Activated CD8-positive, alpha-beta memory T cell treated with anti-CD3 and anti-CD28 coated beads, Interleukin-2, amount 10 ng/mL, durations not matched to agents 7 days and 5 days (primary cell): ENCODE results near the gene AUTS2. TPM values are rescaled to one million over a fixed set of nuclear protein-coding genes. Genes with fewer than 3 reads are reported as not detected.

Experiments used
- ATAC-seq: fragments of 150-1000 bp; cut with Tn5 transposase; one replicate; pipeline ENCODE4 v1.10.0; 2021; ENCODE audit warnings: moderate library complexity
- CTCF ChIA-PET: fragments of 350-600 bp; sonication (Branson Sonifier 250); formaldehyde crosslinking; loops from one replicate; lab custom pipeline; 2021; ENCODE audit warnings: antibody characterized with exemption; lab: Charles Lee
- DNase-seq: peaks from one replicate; pipeline ENCODE4 v3.0.0-alpha.2; 2020
- H3K27ac Mint-ChIP-seq: one replicate; pipeline ENCODE4 v1.8.0; 2021; ENCODE audit warnings: mild to moderate bottlenecking, mixed read lengths
- H3K27me3 Mint-ChIP-seq: one replicate; pipeline ENCODE4 v1.8.0; 2021; ENCODE audit warnings: mixed read lengths
- H3K36me3 Mint-ChIP-seq: one replicate; pipeline ENCODE4 v1.8.0; 2021; ENCODE audit warnings: mild to moderate bottlenecking, mixed read lengths
- H3K4me1 Mint-ChIP-seq: one replicate; pipeline ENCODE4 v1.8.0; 2021; ENCODE audit warnings: mixed read lengths
- H3K4me3 Mint-ChIP-seq: one replicate; pipeline ENCODE4 v1.8.0; 2021; ENCODE audit warnings: mild to moderate bottlenecking, moderate library complexity, mixed read lengths
- H3K9me3 Mint-ChIP-seq: one replicate; pipeline ENCODE4 v1.8.0; 2022; ENCODE audit warnings: low read depth, mixed read lengths
- total RNA-seq, 2 experiments: library from RNA; stranded (reverse); gene quantifications; one replicate each; pipeline ENCODE4 v1.2.3, GENCODE V29; 2021

AUTS2 gene
- total RNA-seq, 2 experiments from 2014 or later = 9.5 to 24.4 TPM

DNA sequence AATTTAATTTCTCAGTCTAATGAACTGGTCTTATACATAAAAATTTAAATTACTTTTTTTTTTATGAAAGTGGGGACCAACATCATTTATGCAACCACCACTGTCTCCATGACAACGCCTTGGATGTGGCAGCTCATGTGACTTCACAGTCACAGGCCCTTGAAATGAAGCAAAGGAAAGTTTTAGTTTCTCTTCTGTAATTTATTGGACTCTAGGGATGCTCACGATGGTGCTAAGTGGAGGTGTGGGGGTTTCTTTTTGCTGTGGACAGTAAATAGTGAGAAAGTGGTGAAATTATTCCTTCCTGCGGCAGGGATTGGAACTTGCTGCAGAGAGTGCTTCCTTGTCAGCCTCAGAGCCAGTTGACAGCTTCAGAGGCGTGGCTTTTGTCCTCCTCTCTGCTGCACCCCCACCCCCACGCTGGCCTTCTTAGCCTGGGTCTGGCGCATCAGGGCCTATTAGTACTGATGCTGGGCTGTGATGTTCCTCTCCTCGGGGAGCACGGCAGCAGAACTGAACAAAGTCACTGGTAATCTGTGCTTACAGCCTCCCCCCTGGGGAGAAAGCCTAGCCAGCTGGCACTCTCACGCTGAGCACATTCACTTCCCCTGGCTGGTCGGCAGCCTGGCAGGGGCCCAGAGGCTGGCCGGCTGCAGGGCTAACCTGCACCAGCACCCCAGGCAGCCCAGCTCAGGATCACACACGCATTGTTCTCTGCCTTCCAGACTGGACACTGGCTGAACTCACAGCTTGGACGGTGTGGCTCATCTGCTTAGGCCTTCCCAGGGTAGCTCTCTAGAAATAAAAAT is 1016.2 kb downstream of the AUTS2 start:
- H3K4me1 Mint-ChIP-seq = no peaks in the 10 kb centered on the region
- CTCF ChIA-PET = no interaction called here
- no peaks in the 10 kb centered on the region for H3K36me3 Mint-ChIP-seq
- H3K27me3 Mint-ChIP-seq = no peaks in the 10 kb centered on the region
- H3K4me3 Mint-ChIP-seq = no peak overlapping the region
- H3K9me3 Mint-ChIP-seq = no peaks in the 10 kb centered on the region
- no peak overlapping the region for H3K27ac Mint-ChIP-seq
- ATAC-seq (no peak), DNase-seq (no peak)

DNA sequence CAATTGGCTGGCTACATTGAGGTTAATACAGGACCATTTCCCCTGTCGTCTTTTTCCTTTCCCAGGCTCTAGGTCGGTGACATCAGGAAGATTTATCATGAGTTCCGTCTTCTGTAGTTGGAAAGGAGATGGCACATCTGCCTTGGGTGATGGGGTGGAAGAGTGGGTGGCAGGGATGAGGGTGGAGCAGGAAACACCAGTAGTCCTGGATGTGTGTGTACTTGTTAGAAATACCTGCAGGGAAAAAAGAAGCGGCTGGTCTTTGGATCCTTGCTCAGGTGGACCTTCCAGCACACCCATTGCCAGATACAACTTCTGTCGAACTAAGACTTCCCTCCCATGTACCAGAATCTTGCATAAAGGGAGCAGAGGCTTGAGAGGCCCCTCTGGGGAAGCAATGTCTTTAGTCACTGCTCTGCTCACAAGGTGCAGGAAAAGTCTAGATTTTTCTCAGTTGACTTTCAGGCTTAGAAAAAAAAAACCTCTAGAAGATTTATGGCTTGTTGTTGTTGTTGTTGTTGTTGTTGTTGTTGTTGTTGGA is 1016.9 kb downstream of the AUTS2 start:
- H3K27me3 Mint-ChIP-seq = no peaks in the 10 kb centered on the region
- no peaks in the 10 kb centered on the region for H3K9me3 Mint-ChIP-seq
- DNase-seq = no peak
- ATAC-seq = no peak
- H3K36me3 Mint-ChIP-seq = no peaks in the 10 kb centered on the region
- H3K27ac Mint-ChIP-seq = no peak overlapping the region
- no peak overlapping the region for H3K4me3 Mint-ChIP-seq
- no peaks in the 10 kb centered on the region for H3K4me1 Mint-ChIP-seq
- CTCF ChIA-PET = no interaction called here

DNA sequence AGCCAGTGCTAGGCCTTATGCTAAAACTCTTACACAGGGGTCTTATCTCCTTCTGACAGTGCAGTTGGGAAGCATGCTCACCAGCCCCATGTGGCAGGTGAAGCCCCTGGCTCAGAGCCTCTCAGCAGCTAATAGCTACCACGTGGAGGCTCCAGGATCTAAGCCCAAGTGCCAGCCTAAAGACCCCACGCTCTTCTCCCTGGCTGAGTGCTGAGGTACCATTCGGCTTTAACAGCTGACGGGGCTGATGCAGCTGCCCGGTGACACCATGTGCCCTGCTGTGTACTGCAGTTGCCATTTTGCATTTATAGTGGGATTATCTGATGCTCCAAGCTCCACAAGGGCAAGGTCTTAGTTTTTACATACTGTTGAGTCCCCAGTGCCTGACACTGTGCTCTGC is 1017.9 kb downstream of the AUTS2 start:
- Mint-ChIP-seq H3K27me3 (no peaks in the 10 kb centered on the region), H3K4me1 (no peaks in the 10 kb centered on the region), H3K27ac (no peak overlapping the region), H3K4me3 (no peak overlapping the region), H3K36me3 (no peaks in the 10 kb centered on the region), H3K9me3 (no peaks in the 10 kb centered on the region)
- DNase-seq = no peak
- ATAC-seq = no peak
- CTCF ChIA-PET = no interaction called here

DNA sequence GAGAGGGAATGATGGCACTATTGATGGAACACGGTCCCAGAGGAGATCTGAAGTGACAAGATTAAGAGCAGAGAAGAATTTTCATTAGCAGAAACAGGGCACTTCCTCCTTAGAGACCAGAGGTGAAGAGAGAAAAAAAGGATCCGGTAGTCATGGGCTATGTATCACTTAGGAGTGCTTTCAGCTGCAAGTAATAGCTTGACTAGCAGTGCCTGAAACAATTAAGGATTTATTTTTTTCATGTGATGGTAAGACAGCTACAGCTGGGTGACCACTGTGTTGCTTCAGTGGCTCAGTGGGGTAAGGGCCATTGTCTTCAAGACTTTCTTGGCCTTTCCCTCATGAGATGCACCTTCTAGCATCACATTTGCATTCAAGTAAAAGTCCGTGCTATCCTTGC is 1018.5 kb downstream of the AUTS2 start:
- Mint-ChIP-seq H3K4me3 (no peak overlapping the region), H3K27me3 (no peaks in the 10 kb centered on the region), H3K27ac (no peak overlapping the region), H3K9me3 (no peaks in the 10 kb centered on the region), H3K4me1 (no peaks in the 10 kb centered on the region), H3K36me3 (no peaks in the 10 kb centered on the region)
- DNase-seq = no peak
- ATAC-seq = no peak
- CTCF ChIA-PET = no interaction called here

DNA sequence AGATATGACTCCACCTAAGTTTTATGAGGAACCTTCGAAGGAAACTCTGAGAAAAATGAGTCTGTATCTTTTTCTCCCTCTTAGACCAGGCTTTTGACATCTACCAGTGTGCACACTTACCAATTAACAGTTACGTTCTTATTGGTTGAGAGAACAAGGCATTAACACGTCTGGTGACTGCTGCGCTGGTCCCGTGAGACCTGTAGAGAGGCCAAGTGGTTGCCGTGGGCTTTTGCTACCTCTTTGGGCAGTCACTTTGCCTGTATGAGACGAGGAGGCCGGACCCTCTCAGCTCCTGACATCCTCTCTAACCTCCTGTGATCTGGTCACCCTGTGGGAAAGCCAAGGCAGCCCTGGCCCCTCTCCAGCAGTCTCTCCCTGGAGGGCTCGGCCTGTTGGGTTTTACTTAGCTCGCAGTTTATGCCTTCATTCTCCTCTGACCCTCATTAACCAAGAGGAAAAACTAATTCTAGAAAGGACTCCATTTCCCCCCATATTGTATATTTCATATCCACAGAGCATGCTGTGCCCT is 1019.8 kb downstream of the AUTS2 start:
- no peak for ATAC-seq
- Mint-ChIP-seq H3K4me1 (no peaks in the 10 kb centered on the region), H3K27ac (no peak overlapping the region), H3K9me3 (no peaks in the 10 kb centered on the region), H3K36me3 (no peaks in the 10 kb centered on the region), H3K27me3 (no peaks in the 10 kb centered on the region), H3K4me3 (no peak overlapping the region)
- CTCF ChIA-PET = interaction anchor here (1.5 kb wide), 1 partner anchor 39 kb away, joined by 3 read pairs; no protein-coding TSS in a partner anchor
- no peak for DNase-seq

DNA sequence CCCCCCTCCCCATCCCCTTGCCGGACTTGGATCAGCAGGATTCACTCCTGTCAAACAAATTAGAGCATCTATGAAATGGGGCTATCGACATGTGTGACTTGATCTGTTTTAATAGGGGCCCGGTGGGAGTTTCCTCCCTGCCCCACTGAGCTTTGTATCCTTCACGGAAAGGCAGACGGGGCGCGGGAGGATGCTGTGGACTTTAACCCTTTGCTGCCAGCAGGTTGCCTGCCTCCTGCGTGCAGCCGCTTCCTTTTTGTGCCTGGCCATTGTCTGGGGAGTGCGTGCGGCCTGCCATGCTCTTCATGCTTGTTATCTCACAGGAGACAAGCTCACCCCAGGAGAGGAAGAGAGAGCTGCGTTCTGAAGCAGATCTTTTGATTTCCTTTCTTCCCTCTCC is 1020.9 kb downstream of the AUTS2 start:
- no peak for DNase-seq
- no peak overlapping the region for H3K4me3 Mint-ChIP-seq
- no peak overlapping the region for H3K27ac Mint-ChIP-seq
- H3K27me3 Mint-ChIP-seq = no peaks in the 10 kb centered on the region
- no peak for ATAC-seq
- CTCF ChIA-PET = interaction anchor here (1.5 kb wide), 1 partner anchor 38 kb away, joined by 3 read pairs; no protein-coding TSS in a partner anchor
- no peaks in the 10 kb centered on the region for H3K36me3 Mint-ChIP-seq
- H3K4me1 Mint-ChIP-seq = no peaks in the 10 kb centered on the region
- H3K9me3 Mint-ChIP-seq = no peaks in the 10 kb centered on the region

DNA sequence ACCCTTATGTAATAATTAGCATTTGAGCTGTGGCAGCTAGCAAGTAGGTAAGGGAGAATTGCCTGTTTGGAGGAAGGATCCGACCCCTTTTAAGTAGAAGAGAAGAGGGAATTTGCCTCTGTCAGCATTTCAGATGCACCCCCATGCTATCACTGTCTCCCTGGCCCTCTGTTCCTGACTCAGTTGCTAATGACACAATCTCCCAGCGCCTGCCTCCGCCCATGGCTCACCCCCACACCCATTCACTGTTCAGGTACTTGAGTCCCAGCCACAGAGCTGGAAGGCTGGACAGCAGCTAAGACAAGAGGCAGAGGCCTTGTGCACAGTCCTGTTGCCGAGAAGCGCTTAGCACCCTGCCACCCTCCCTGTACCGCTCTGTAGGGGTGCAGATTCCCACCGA is 1021.4 kb downstream of the AUTS2 start:
- ATAC-seq (no peak), DNase-seq (no peak)
- Mint-ChIP-seq H3K36me3 (no peaks in the 10 kb centered on the region), H3K9me3 (no peaks in the 10 kb centered on the region), H3K27me3 (no peaks in the 10 kb centered on the region), H3K4me1 (no peaks in the 10 kb centered on the region), H3K27ac (no peak overlapping the region), H3K4me3 (no peak overlapping the region)
- CTCF ChIA-PET = interaction anchor here (1.5 kb wide), 1 partner anchor 37 kb away, joined by 3 read pairs; no protein-coding TSS in a partner anchor

DNA sequence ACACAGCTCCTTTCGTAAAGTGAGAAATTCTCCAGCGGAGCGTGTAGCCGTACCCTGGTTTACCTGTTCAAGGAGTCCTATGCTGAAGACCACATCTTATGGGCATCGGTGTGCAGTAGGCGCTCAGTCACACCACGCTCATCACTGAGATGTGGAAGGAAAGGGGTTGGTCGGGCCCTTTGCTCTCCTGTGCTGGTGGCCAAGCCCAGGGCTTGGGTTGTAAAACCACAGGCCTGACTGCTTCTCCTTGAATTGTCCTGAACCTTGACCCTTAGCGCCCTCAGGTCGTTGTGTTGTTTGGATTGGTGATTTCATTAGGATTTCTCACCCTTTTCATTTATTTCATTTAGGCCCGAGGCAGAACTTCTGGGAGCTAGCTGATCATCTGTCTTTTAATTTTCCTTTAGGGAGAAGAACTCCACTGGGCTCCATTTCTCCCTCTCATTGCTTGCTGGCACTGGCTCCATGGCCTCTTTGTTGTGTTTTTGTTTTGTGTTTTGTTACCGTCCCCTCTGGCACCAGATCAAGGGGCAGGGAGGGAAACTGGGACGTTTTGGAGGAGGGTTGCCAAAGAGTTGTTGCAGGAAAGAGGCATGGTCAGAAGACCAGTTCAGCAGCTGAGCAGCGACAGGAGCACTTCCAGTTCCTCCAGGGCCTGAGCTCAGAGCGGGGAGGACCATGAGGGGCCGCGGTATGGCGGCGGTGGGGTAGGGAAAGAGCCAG is 1022.2 kb downstream of the AUTS2 start:
- Mint-ChIP-seq H3K27me3 (no peaks in the 10 kb centered on the region), H3K9me3 (no peaks in the 10 kb centered on the region), H3K36me3 (no peaks in the 10 kb centered on the region), H3K27ac (no peak overlapping the region), H3K4me1 (no peaks in the 10 kb centered on the region), H3K4me3 (no peak overlapping the region)
- ATAC-seq = no peak
- no peak for DNase-seq
- CTCF ChIA-PET = no interaction called here

DNA sequence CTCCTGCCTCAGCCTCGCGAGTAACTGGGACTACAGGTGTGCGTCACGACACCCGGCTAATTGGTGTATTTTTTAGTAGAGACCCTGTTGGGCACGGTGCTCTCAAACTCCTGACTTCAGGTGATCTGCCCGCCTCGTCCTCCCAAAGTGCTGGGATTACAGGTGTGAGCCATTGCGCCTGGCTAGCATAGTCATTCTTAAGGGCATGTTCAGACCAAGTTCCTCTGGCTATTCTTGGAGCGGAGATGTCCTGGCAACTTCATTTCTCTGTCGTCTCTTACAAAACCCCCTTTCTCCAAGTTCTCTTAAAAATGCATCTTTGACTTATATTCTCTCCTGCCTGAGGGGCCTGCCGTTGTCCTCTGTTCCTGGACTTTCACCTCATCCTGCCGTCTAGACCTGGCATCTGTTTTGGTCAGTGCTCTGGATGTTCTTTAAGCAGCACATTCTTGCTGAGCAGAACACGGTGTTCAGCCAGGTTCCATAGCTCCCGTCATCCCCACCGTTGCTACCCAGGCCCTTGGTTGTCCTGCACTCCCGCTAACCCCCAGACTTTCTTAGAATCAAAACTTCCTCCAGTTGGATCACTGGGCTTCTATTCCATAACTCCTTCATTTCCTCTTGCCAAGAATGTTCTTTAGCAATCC is 1023.8 kb downstream of the AUTS2 start:
- Mint-ChIP-seq H3K4me3 (no peak overlapping the region), H3K36me3 (no peaks in the 10 kb centered on the region), H3K27ac (no peak overlapping the region), H3K4me1 (no peaks in the 10 kb centered on the region), H3K27me3 (no peaks in the 10 kb centered on the region), H3K9me3 (no peaks in the 10 kb centered on the region)
- ATAC-seq (no peak), DNase-seq (no peak)
- CTCF ChIA-PET = no interaction called here

DNA sequence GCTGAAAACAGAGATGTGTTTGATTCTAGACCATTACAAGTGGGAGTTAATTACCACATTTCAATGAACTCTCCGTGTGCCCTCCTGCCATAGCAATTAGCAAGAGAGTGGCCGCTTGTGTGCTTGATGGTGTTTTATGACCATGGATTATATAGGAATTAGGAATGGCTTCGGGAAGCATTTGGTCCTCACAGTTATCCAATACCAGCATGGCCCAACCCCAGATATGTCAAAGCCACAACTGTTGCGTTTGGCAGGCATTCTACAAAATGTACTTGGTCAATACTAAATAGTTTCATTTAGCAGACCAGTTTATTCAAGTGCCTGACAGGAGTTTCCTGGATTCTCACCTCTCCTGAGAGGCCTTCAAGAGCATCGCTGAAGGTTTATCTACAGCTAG is 1024.7 kb downstream of the AUTS2 start:
- no peak overlapping the region for H3K27ac Mint-ChIP-seq
- DNase-seq (no peak), ATAC-seq (no peak)
- no peaks in the 10 kb centered on the region for H3K9me3 Mint-ChIP-seq
- no peaks in the 10 kb centered on the region for H3K36me3 Mint-ChIP-seq
- peaks cover 3% of the 10 kb centered on the region for H3K27me3 Mint-ChIP-seq
- H3K4me3 Mint-ChIP-seq = no peak overlapping the region
- CTCF ChIA-PET = no interaction called here
- H3K4me1 Mint-ChIP-seq = no peaks in the 10 kb centered on the region

DNA sequence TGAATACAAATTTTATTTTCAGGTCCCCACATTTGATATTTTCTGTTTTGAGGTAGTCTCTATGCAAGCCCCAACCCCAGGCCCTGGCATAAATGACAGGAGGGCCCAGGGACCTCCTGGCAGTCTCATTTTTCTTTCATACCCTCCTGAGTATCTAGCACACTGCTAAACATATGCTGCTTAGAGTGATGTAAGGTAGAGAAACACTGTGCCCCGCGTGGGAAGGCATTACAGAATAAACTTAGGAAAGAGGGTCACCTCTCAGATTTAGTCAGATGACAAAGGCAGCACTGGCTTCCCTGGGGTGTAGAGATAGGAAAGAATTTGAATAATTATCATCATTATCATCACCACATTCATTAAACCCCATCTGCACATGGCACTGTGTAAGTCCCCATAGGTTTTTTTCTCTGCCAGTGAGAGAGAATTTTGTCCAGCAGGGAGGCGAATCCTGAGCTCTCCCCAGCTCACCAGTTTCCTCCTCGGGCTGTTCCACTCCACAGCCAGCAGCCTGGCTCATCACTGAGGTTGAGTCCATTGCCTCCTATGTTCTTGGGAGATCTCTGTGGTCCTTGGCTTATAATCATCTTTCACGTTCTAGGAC is 1026.3 kb downstream of the AUTS2 start:
- no peaks in the 10 kb centered on the region for H3K4me1 Mint-ChIP-seq
- no peak overlapping the region for H3K4me3 Mint-ChIP-seq
- DNase-seq = no peak
- H3K27me3 Mint-ChIP-seq = peaks cover 3% of the 10 kb centered on the region
- ATAC-seq = no peak
- no peak overlapping the region for H3K27ac Mint-ChIP-seq
- H3K9me3 Mint-ChIP-seq = no peaks in the 10 kb centered on the region
- CTCF ChIA-PET = no interaction called here
- no peaks in the 10 kb centered on the region for H3K36me3 Mint-ChIP-seq

DNA sequence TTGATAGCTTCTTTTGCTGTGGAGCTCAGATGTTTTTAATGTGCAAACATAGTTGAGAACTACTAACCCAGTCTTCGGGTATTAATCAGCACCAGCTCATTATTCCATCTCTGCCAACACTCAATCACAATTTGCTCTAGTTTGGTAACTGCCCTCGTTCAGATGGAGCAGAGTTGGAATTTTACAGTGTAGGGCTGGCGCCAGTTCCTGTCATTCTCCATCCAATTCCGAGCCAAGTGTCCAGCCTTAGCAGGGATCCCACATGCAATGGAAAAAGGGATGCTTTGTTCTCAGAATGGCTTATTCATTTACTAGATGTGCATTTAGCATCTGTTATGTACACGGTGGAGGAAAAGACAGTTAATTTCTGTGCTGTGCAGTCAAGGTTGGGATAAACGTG is 1029.2 kb downstream of the AUTS2 start:
- CTCF ChIA-PET = no interaction called here
- H3K27ac Mint-ChIP-seq = no peak overlapping the region
- no peaks in the 10 kb centered on the region for H3K36me3 Mint-ChIP-seq
- H3K9me3 Mint-ChIP-seq = no peaks in the 10 kb centered on the region
- no peaks in the 10 kb centered on the region for H3K4me1 Mint-ChIP-seq
- H3K4me3 Mint-ChIP-seq = no peak overlapping the region
- no peak for DNase-seq
- no peak for ATAC-seq
- peaks cover 3% of the 10 kb centered on the region for H3K27me3 Mint-ChIP-seq

DNA sequence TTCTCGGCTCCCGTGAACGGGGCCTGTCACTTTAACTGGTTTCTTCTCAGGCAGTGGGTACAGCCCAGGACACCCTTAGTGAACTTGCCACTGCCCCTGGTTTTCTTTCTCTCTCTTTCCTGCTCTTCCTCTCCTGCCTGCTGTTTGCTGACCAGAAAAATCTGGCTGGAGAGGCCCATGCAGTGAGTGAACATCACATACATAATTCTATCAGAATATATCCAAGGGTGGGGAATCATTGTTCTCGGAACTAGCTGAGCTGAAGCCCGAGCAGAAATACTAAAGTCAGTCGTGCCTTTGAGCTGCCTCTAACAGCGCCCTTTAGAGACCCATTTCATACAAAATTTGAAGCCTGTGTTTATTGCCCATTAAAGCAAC is 1032.2 kb downstream of the AUTS2 start:
- H3K4me1 Mint-ChIP-seq = peaks cover 4% of the 10 kb centered on the region
- no peak for DNase-seq
- no peak overlapping the region for H3K27ac Mint-ChIP-seq
- no peaks in the 10 kb centered on the region for H3K36me3 Mint-ChIP-seq
- no peak for ATAC-seq
- H3K4me3 Mint-ChIP-seq = no peak overlapping the region
- peaks cover 6% of the 10 kb centered on the region for H3K27me3 Mint-ChIP-seq
- H3K9me3 Mint-ChIP-seq = no peaks in the 10 kb centered on the region
- CTCF ChIA-PET = no interaction called here
